ENCODE measurements around the gene DBT.

GRCh38 chr1:100151679-100152078 is 98.0 kb downstream of the DBT start:
- TF ChIP-seq CTCF (IDR thresholded peaks at IDR 0.05; ENCODE audit: borderline replicate concordance, extremely low read depth, low read length, poor library complexity, severe bottlenecking): no peak
- no peak for TF ChIP-seq EZH2 (IDR thresholded peaks at IDR 0.05; ENCODE audit: borderline replicate concordance, low read depth, low read length, severe bottlenecking)
